Islet of Langerhans (tissue), 1 donor: ENCODE results near the gene LRRC75B.

Source experiments
- FAIRE-seq: peaks from one replicate; lab custom pipeline; 2011; peaks lifted over from hg19 to GRCh38; lab: Jason Lieb, UNC

LRRC75B gene

GRCh38 chr22:24585461-24585860 lies 7.4 kb downstream of the LRRC75B start:
- no peak for FAIRE-seq

DNA sequence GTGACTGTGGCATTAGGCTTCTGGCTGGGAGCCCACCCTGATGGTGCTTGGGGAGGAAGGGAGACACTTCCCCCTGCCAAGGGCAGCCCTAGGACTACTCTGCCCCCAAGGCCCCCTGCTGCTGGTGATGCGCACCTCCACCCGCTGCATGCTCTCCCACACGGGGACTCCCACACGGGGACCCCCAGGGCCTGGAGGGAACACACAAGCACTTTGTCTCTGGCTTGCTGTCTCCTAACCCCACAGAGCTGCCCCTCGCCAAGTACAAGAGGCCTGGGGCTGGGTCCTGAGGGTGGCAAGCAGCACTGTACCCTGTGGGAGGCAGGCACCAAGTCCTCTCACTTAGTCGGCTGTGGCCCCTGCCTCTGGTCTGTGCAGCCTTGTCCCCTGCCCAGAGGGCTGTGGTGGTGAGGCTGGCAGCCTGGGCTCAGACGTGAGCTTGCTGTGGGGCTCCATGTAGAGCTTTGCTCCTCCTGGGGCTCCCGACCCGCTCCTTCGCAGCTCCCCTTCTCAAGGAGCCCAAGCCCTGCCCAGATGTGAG lies 7.9 kb downstream of the LRRC75B start:
- FAIRE-seq = no peak

GRCh38 chr22:24584166-24584790 lies 8.6 kb downstream of the LRRC75B start:
- FAIRE-seq = no peak

- FAIRE-seq = no peak
These were observed 9.4 kb downstream of the LRRC75B start for GRCh38 chr22:24583221-24584165.

GRCh38 chr22:24582056-24582814 lies 10.6 kb downstream of the LRRC75B start:
- no peak for FAIRE-seq

DNA sequence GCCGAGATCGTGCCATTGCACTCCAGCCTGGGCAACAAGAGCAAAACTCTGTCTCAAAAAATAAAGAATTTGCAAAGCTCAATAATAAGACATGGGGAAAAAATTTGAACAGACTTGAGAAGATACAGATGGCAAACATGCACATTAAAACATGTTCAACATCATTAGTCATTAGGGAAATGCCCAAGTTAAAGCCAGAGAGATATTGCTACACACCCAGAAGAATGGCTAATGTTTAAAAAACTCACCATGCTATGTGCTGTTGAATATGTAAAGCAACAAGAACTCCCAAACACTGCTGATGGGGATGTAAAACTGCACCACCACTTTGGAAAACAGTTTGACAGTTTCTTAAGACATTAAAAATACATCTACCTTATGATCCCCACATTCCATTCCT lies 12.6 kb downstream of the LRRC75B start:
- no peak for FAIRE-seq

DNA sequence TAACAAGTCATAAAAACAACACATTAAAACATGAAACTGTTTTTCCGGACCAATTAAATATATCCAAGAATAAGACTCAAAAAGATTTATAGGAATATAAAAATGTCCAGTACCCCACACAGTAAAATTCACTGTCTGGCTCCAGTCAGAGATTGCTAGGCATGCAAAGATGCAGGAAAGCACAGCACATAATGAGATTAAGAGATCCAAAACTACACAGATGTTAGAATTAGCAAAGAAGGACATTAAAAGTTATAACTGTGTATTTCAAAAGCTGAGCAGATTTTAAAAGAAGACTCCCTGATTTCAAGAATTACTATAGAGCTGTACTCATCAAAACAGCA lies 13.6 kb downstream of the LRRC75B start:
- no peak for FAIRE-seq

DNA sequence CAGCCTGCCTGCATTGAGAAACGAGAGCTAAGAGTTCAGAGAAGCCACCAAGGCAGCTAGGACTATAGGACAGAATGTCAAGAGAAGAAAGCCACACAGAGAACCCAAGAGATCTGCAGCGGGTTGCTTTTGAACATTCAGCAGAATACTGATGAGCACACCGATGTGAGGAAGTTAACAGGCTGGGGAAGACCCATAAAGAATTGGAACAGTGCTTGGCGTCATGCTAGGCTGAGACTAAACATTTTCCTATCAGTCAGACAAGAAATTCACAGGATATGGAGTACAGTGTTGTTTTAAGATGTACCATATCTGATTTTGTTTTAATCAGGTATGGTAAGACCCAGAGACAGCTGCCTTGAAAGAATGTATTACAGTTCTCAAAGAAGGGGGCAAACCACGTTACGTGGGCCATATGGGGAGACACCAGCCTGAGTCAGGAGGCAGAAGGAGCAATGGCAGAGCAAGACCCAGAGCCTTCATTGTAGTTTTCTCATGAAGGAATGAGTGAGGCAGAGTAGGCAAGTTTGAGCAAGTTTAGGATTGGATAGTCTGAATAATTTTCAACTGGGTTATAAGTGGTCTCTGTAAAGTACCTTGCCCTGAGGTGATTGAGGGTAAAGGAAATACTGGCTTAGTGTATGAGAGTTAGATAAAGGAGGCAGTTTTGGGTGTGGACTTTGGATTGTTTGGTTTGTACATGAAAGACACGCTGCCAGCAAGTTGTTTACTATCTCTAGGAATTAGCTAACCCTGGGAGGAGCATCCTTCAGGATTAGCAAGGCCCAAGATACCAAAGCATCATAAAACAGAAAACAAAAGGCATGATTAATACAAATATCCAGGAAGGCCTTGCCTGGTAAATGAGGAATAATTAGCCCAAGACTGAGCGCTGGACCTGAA lies 14.3 kb downstream of the LRRC75B start:
- FAIRE-seq = no peak

GRCh38 chr22:24576778-24577177 lies 16.1 kb downstream of the LRRC75B start:
- FAIRE-seq = no peak

GRCh38 chr22:24571266-24571665 lies 21.6 kb downstream of the LRRC75B start:
- no peak for FAIRE-seq

GRCh38 chr22:24567668-24568067 lies 25.2 kb downstream of the LRRC75B start:
- no peak for FAIRE-seq

DNA sequence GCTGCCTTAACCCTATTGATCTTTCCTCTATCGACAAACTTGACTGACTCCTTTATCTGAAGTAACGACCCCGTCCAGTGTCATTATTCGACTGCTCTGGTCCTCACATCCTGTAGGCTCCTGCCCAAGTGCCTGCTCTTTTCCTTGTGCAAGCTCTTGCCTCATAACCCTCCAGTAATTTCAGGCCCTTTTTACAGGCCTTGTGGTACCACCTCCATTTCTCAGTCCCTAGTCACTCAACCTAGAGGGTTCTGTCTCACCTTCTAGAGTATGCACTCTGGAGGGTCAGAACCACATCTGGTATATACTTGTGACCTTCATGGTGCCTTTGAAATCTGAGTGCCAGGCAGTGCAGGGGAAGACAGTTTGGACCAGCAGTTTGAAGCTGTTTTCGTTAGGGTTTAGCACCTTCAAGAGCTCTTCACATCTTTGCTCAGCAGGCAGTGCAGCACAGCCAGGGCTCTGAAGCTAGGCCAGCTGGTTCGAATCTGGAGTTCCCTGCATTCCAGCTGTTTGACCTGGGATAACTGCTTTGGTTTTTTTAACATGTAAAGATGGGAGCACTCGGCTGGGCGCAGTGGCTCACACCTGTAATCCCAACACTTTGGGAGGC lies 25.9 kb downstream of the LRRC75B start:
- FAIRE-seq = no peak

DNA sequence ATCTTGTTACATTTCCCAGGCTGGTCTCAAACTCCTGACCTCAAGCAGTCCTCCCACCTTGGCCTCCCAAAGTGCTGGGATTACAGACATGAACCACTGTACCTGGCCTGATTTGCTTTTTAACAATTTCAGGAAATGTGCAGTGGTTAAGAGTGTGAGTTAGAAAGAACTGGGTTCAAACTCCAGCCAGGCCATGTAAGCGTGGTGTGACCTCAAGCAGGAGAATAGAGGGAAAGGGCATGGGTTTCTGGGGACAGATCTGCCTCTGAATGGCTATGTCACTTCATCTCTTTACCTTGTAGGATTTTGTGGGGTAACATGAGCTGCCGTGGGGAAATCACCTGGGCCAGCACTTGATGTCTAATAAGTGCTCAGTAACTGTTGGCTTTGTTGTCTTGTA lies 27.8 kb downstream of the LRRC75B start:
- no peak for FAIRE-seq

GRCh38 chr22:24564376-24565058 lies 28.4 kb downstream of the LRRC75B start:
- FAIRE-seq = no peak

- no peak for FAIRE-seq
These were observed 29.6 kb downstream of the LRRC75B start for GRCh38 chr22:24563246-24563645.

GRCh38 chr22:24559471-24559870 lies 33.4 kb downstream of the LRRC75B start:
- FAIRE-seq = no peak

GRCh38 chr22:24555165-24556039 lies 37.5 kb downstream of the LRRC75B start, which contains the start of gene SNRPD3:
SNRPD3 (plus strand) TSS chr22:24555999; CDS start chr22:24557675, 1,676 bp downstream.
- no peak for FAIRE-seq

- FAIRE-seq = no peak
These were observed 38.3 kb downstream of the LRRC75B start, which contains the start of gene GUCD1 for GRCh38 chr22:24554313-24555164. GUCD1 (minus strand) TSS chr22:24555138; CDS start chr22:24554991, 147 bp downstream.
